NB4 (cell line): ENCODE results near the gene STN1.

Source experiments
- DNase-seq: peaks from one replicate; pipeline ENCODE4 v3.0.0; 2010; ENCODE audit warnings: low read depth
- H3K4me3 ChIP-seq: one replicate; pipeline ENCODE4 v1.5.1; 2011; ENCODE audit warnings: mild to moderate bottlenecking, low read depth, low read length, moderate library complexity
- CTCF ChIP-seq: IDR thresholded peaks from one replicate; pipeline ENCODE4 v1.5.1; 2012; ENCODE audit warnings: low read depth, low read length
- MAX ChIP-seq: IDR thresholded peaks from 2 replicates; pipeline ENCODE4 v1.6.1; 2011; ENCODE audit warnings: low read depth, low read length
- MYC ChIP-seq: IDR thresholded peaks from 2 replicates; pipeline ENCODE4 v1.6.1; 2011; ENCODE audit warnings: low read depth, low read length
- POLR2A ChIP-seq: IDR thresholded peaks from 2 replicates; pipeline ENCODE4 v1.6.1; 2011; ENCODE audit warnings: mild to moderate bottlenecking; ENCODE audit not compliant: insufficient read length; ENCODE audit errors: extremely low read depth

Gene STN1

GRCh38 chr10:103921750-103922195 is 3.8 kb upstream of the STN1 start:
- no peak overlapping the region for H3K4me3 ChIP-seq
- DNase-seq = no peak
- TF ChIP-seq MYC (no peak), POLR2A (no peak)

GRCh38 chr10:103921248-103921647 is 3.3 kb upstream of the STN1 start:
- H3K4me3 ChIP-seq = no peak overlapping the region
- TF ChIP-seq POLR2A = no peak
- TF ChIP-seq MAX = no peak
- no peak for TF ChIP-seq MYC
- TF ChIP-seq CTCF = no peak
- DNase-seq = no peak

- no peak for DNase-seq
- H3K4me3 ChIP-seq = no peak overlapping the region
- no peak for TF ChIP-seq MYC
- TF ChIP-seq MAX = no peak
- TF ChIP-seq POLR2A = no peak
- TF ChIP-seq CTCF = no peak
These were observed 1.7 kb upstream of the STN1 start for GRCh38 chr10:103919648-103920025.

- TF ChIP-seq POLR2A (no peak), MYC (no peak; the same call in 1 of the 2 replicates), CTCF (no peak), MAX (no peak)
- no peak for DNase-seq
These were observed 507 bp downstream of the STN1 start for GRCh38 chr10:103917302-103918052.

GRCh38 chr10:103916876-103917275 is 1.1 kb downstream of the STN1 start:
- H3K4me3 ChIP-seq = peak overlapping the region; percentile 86
- DNase-seq = no peak
- TF ChIP-seq POLR2A = no peak
- TF ChIP-seq MYC = no peak
- TF ChIP-seq CTCF = no peak
- no peak for TF ChIP-seq MAX

More at GRCh38 chr10:103917302-103918052, 507 bp downstream of the STN1 start:
- H3K4me3 ChIP-seq = peak overlapping the region; percentile 86

- TF ChIP-seq MAX = no peak
- TF ChIP-seq MYC = no peak
- no peak for TF ChIP-seq CTCF
- no peak for TF ChIP-seq POLR2A
- peak overlapping the region; percentile 86 for H3K4me3 ChIP-seq
- DNase-seq = no peak
These were observed 1.7 kb downstream of the STN1 start for GRCh38 chr10:103916254-103916653.
